Aorta (tissue), 5 donors: ENCODE data around the gene TOM1L2. TPM values are rescaled to one million over a fixed set of nuclear protein-coding genes. Genes with fewer than 3 reads are reported as not detected.

Experiments
- ATAC-seq: fragments of 200-7000 bp; cut with Tn5 transposase; one replicate; pipeline ENCODE4 v1.9.1; 2022; ENCODE audit warnings: moderate library complexity; ENCODE audit not compliant: low FRiP score
- DNase-seq, 2 donors: peaks; one replicate each; pipeline ENCODE4 v3.0.0-alpha.2; 2020
- H3K27ac ChIP-seq, 2 donors: one replicate each; pipeline ENCODE4 v1.5.1; 2013; ENCODE audit warnings: low read length in 2 of 2, mild to moderate bottlenecking in 2 of 2, moderate library complexity in 2 of 2, control low read depth in 1 of 2, inconsistent platforms in 1 of 2, low read depth in 1 of 2
- H3K27me3 ChIP-seq, 2 donors: one replicate each; pipeline ENCODE4 v1.6.1; 2013; ENCODE audit warnings: control low read depth in 1 of 2, low read length in 1 of 2, mild to moderate bottlenecking in 1 of 2, moderate library complexity in 1 of 2; ENCODE audit not compliant: insufficient read depth in 2 of 2, control insufficient read depth in 1 of 2
- H3K36me3 ChIP-seq, 2 donors: one replicate each; pipeline ENCODE4 v1.6.1; 2013; ENCODE audit warnings: control low read depth in 1 of 2, low read length in 1 of 2, mild to moderate bottlenecking in 1 of 2; ENCODE audit not compliant: insufficient read depth in 2 of 2, control insufficient read depth in 1 of 2
- H3K4me1 ChIP-seq, 2 donors: one replicate each; pipeline ENCODE4 v1.6.1; 2013; ENCODE audit warnings: low read length in 2 of 2, control low read depth in 1 of 2, mild to moderate bottlenecking in 1 of 2, moderate library complexity in 1 of 2; ENCODE audit not compliant: insufficient read depth in 2 of 2, control insufficient read depth in 1 of 2
- H3K4me3 ChIP-seq, 2 donors: one replicate each; pipeline ENCODE4 v1.5.1; 2013; ENCODE audit warnings: low read length in 2 of 2, control low read depth in 1 of 2, mild to moderate bottlenecking in 1 of 2
- H3K9me3 ChIP-seq: one replicate; pipeline ENCODE4 v1.6.1; 2013; ENCODE audit warnings: mild to moderate bottlenecking, low read length; ENCODE audit not compliant: control insufficient read depth
- whole genome bisulfite sequencing, 2 donors: extraction: QIAGEN DNeasy Blood & Tissue Kit; methylation state at CpG; one replicate each; pipeline ENCODE4 v1.1.7; 2013; 5-methylcytosine and 5-hydroxymethylcytosine counted together
- intact Hi-C, 2 donors: fragments of 100-400 bp; cut with DNase I; formaldehyde crosslinking; loops; one replicate each; pipeline versions ENCODE4 v1.14.2 to v1.15.0; 2022
- polyA plus RNA-seq, 2 donors: library from polyadenylated mRNA; stranded (reverse); fragments of 200-250 nt; gene quantifications; one replicate each; pipeline ENCODE4 v1.2.3, GENCODE V29; 2013
- total RNA-seq, 2 donors: library from RNA; stranded (reverse); fragmentation: NEBNext Ultra II Directional; extraction: Animal tissue kit (Norgen Biotek cat#: 25700); gene quantifications; one replicate each; pipeline ENCODE4 v1.2.1, GENCODE V29; 2021
- donor health status: healthy with polysubstance abuse.
- donor health status: Bipolar disorder and iron deficiency.
- donor health status: DM: no; HTN: no; CAD: no.
- donor health status: DM: no; HTN: no; CAD: no.
- donor health status: DM: yes; HTN: yes; CAD: no.

Gene TOM1L2
- total and polyA plus RNA-seq, 4 donors = 11.9 to 74.9 (median 54.8) TPM

DNA sequence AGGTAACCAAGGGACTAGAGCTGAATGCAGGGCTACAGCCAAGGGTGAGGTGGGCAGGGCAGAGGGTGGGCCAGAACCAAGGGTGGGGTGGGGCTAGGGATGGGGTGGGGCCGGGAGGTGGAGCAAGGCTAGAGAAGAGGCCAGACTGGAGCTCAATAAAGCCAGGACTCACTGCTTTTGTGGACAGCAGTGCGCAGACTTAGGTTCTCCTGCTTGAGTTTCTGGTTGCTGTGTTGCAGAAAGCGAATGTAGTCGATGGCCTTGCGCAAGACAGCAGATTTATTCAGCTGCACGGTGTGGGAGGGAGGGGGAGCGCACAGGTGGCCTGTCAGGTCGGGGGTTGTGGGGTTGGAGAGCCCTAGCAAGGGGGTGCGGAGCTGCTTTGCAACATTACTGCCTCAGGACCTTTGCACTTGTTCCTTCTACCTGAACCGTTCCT lies 154.1 kb downstream of the TOM1L2 start:
- Histone ChIP-seq H3K9me3 (no peaks in the 10 kb centered on the region), H3K27me3 (no peaks in the 10 kb centered on the region), H3K4me3 (no peak overlapping the region), H3K4me1 (no peaks in the 10 kb centered on the region), H3K36me3 (no peaks in the 10 kb centered on the region), H3K27ac (no peak overlapping the region)
- WGBS, 2 donors = 88 to 89% methylated on average over 10 of the region's 10 CpGs
- intact Hi-C loops = loop anchor here in 1 of 2 donors (10.0 kb wide), 1 partner anchor 217 kb away; the partner anchor contains the start of genes ATPAF2 and GID4
- ATAC-seq (no peak), DNase-seq (no peak)

DNA sequence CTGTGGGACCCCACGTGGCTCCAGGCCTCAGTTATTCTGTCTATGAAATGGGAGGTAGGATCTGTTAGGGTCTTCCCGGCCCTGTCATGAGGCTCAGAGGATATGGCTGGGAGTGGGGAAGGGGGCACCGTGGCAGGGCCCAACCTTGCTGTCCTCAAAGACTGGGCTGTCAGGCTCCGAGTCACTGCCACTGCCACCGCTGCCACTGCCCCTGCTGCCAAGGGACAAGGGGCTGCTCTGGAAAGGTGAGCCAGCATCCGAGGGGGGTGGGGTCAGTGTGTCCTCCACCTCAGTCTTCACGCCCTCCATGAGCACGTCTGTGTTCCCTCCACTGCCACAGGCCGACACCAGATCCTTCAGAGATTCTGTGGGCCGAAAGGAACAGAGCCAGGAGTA lies 154.7 kb downstream of the TOM1L2 start:
- intact Hi-C loops = loop anchor here in 1 of 2 donors (10.0 kb wide), 1 partner anchor 217 kb away; the partner anchor contains the start of genes ATPAF2 and GID4
- H3K4me1 ChIP-seq = no peaks in the 10 kb centered on the region
- no peaks in the 10 kb centered on the region for H3K9me3 ChIP-seq
- no peak overlapping the region for H3K27ac ChIP-seq
- H3K36me3 ChIP-seq = no peaks in the 10 kb centered on the region
- no peak for DNase-seq
- no peak overlapping the region for H3K4me3 ChIP-seq
- WGBS, 2 donors = 90 to 91% methylated on average over 10 of the region's 10 CpGs
- ATAC-seq = no peak
- no peaks in the 10 kb centered on the region for H3K27me3 ChIP-seq

DNA sequence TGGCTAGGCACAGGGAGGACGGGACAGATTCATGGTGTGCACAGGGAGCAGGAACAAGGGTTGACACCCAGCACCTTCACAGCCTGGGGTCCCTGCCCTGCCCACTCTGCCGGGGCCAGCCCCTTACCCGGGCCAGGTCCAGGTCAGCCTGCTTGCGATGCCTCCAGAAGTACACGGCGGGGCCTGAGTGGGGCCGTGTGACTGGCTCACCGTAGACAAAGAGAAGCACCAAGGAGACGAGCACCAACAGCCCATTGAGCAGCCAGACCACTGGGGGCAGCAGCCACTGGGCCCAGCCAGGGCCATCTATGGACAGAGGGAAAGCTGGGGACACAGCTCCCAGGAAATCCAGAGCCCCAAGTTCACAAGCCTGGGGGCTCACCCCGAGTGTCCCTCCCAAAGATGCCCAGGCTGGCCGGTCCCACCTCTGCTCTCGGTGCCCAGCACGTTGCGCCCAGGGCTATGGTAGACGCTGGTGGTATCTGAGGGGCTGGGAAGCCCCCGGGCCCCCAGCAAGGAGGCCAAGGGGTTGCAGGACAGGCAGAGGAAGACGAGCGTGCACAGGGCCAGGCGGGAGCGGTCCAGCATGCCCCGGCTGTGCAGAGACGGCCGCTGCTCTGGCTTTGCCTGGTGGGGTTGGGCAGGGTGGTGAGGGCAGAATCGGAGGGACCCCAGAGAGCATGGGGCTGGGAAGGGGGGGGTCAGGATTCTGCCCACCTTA lies 155.2 kb downstream of the TOM1L2 start:
- 90 to 91% methylated on average over 24 of the region's 24 CpGs for WGBS, 2 donors
- intact Hi-C loops = loop anchor here in 1 of 2 donors (10.0 kb wide), 1 partner anchor 218 kb away; the partner anchor contains the start of genes ATPAF2 and GID4
- no peak overlapping the region for H3K4me3 ChIP-seq

DNA sequence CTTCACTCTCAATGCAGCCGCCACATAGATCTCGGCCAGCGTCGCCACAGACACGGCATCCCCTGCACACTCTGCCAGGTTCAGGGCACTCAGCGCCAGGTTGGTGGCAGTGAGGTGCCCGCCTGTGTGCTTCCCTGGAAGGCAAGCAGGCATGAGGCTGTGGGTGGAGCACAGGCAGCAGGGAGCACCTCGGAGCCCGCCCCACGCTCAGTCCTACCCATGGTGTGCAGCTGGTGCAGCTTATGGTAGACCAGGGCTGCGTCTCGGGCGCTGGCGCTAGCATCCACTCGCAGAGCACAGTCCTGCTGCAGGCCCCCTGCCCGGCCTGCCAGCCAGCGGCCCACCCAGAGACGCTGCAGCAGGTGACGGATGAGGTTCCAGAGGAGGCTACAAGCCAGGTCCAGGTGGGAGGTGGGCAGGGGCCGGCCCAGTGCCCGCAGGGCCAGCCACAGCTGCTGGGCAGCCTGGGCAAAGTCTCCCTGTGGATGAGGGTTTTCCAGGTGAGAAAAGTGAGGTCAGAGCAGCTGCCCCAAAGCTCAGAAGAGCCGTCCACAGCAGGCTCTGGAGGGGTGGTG lies 155.9 kb downstream of the TOM1L2 start:
- ATAC-seq = no peak
- 95 to 96% methylated on average over 22 of the region's 22 CpGs for WGBS, 2 donors
- Histone ChIP-seq H3K4me1 (no peaks in the 10 kb centered on the region), H3K4me3 (no peak overlapping the region), H3K9me3 (no peaks in the 10 kb centered on the region), H3K36me3 (no peaks in the 10 kb centered on the region), H3K27ac (no peak overlapping the region), H3K27me3 (no peaks in the 10 kb centered on the region)
- no peak for DNase-seq
- intact Hi-C loops = loop anchor here in 1 of 2 donors (10.0 kb wide), 1 partner anchor 218 kb away; the partner anchor contains the start of genes ATPAF2 and GID4

More for the DNA sequence above, 155.2 kb downstream of the TOM1L2 start:
- Histone ChIP-seq H3K36me3 (no peaks in the 10 kb centered on the region), H3K9me3 (no peaks in the 10 kb centered on the region), H3K4me1 (no peaks in the 10 kb centered on the region), H3K27me3 (no peaks in the 10 kb centered on the region), H3K27ac (no peak overlapping the region)
- DNase-seq (no peak), ATAC-seq (no peak)

DNA sequence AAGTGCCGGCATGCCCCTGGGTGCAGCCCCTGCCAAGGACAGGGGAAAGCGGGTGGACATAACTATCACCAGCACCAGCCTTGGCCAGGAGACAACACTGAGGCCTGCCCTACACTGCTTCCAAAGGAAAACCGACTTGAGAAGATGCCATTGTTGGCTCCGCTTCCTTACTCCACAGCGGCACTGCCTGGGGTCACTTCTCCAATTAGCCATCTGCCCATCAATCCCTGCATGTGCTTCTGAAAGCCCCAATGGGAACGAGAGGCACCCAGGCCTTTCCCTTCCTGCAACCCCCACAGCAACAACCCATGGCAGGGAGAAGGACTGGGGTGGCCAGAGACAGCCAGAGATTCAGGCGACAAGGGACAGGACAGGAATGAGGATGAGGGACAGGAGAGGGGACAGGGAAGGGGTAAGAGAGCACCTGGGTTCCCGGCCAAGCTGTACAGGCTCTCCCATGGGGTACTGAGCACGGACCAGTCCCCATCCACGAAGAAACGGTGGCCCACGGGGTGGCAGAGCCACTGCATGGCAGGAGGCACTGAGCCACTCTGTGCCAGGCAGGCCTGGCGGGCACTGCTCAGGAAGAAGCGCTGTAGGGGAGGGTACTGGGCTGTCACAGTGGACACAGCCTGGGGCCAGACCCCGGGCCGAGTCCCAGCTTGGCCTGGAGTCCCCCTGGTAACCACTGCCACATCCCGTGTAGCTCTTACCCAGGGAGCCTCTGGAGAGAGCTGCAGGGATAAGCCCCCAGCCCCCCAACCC lies 156.6 kb downstream of the TOM1L2 start:
- no peak overlapping the region for H3K27ac ChIP-seq
- DNase-seq = no peak
- intact Hi-C loops = loop anchor here in 1 of 2 donors (10.0 kb wide), 1 partner anchor 219 kb away; the partner anchor contains the start of genes ATPAF2 and GID4
- H3K9me3 ChIP-seq = no peaks in the 10 kb centered on the region
- 80 to 82% methylated on average over 16 to 17 of the region's 17 CpGs for WGBS, 2 donors
- H3K27me3 ChIP-seq = no peaks in the 10 kb centered on the region
- no peaks in the 10 kb centered on the region for H3K4me1 ChIP-seq
- no peak overlapping the region for H3K4me3 ChIP-seq
- no peaks in the 10 kb centered on the region for H3K36me3 ChIP-seq
- no peak for ATAC-seq

DNA sequence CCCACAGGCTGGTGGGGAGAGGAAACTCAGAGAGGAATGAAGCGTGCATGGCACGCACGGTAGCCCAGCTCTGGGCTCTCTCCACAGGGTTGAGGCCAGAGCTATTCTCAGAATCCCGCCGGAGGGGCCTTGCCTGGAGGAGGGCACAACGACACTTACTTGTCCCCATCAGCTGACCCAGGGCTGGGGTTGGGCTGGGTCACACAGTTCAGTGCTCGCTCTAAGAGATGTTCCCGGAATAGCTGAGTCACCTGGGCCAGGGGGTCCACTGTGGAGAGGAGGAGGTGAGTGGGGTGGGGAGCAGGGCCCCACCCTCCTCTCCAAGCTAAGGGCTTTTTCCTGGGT lies 157.2 kb downstream of the TOM1L2 start:
- intact Hi-C loops = loop anchor here in 1 of 2 donors (10.0 kb wide), 1 partner anchor 220 kb away; the partner anchor contains the start of genes ATPAF2 and GID4
- H3K36me3 ChIP-seq = no peaks in the 10 kb centered on the region
- H3K4me1 ChIP-seq = no peaks in the 10 kb centered on the region
- H3K9me3 ChIP-seq = no peaks in the 10 kb centered on the region
- no peak for DNase-seq
- H3K27ac ChIP-seq = no peak overlapping the region
- H3K4me3 ChIP-seq = no peak overlapping the region
- WGBS, 2 donors = 58 to 62% methylated on average over 8 of the region's 8 CpGs
- no peak for ATAC-seq
- H3K27me3 ChIP-seq = no peaks in the 10 kb centered on the region

DNA sequence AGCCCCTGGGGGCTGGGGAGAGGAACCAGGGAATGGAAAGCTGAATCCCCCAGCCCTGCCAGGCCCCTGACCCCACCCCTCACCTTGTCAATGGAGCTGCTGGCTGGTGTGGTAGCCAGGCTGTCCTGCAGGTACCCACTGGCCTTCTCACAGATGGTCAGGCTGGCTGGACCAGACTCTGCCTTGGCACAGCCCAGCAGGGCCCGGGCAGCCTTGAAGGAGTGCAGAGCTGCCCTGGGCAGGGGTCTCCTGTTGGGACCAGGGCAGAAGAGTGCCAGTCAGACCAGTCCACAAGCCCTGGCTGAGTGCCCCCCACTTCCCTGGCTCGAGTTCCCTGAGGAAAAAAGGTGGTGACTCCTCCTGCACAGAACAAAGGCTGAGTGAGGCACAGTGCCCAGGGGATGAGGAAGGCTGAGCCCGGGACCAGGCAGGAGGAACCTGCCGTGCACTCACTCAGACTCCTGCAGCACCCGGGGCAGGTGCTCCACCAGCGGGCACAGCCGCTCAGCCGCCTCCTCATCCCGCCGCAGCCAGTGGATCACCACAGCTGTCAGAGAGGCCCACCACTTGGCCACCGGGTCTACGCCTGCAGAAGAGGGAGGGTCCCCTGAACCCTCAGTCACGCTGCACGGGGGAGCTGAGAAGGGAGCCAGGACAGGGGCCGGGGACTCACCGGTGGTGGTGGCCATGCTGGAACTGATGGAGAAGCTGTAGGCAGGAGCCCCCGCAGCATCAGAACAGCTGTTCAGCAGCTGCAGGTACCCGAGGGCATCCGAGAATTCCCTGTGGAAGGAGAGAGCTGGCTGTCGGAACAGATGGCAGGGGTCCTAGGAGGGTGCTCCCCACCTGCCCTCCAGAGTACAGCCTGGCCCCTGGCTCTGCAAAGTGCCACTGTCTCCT lies 157.8 kb downstream of the TOM1L2 start:
- DNase-seq (no peak), ATAC-seq (no peak)
- intact Hi-C loops = loop anchor here (5.0 to 10.0 kb wide), 2 partner anchors 108 to 220 kb away; partner anchors contain the start of genes ATPAF2 (in 1 of the 2) and GID4 (in 1 of the 2)
- Histone ChIP-seq H3K9me3 (no peaks in the 10 kb centered on the region), H3K27ac (no peak overlapping the region), H3K27me3 (no peaks in the 10 kb centered on the region), H3K4me1 (no peaks in the 10 kb centered on the region), H3K4me3 (no peak overlapping the region), H3K36me3 (no peaks in the 10 kb centered on the region)
- WGBS, 2 donors = 86 to 89% methylated on average over 18 to 20 of the region's 20 CpGs

DNA sequence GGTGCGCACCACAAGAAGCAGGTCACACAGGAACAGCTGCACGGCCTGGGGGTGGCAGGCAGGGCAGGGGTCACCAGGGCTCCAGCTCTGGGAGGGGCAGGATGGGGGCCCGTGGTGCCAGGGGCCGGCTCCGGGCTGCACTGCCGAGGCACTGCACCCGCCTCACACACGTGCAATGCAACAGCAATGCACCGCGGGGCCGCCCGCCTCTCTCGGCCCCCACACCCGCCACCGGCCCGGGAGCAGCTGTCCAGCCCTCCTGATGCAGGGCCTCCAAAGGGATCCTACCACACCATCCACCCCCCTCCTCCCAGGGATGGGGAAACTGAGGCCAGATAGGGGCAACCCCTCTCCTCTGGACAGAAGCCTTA lies 158.5 kb downstream of the TOM1L2 start:
- H3K27ac ChIP-seq = no peak overlapping the region

More for the DNA sequence above, 158.5 kb downstream of the TOM1L2 start:
- WGBS, 2 donors = 88 to 91% methylated on average over 16 of the region's 16 CpGs
- DNase-seq (no peak), ATAC-seq (no peak)
- intact Hi-C loops = loop anchor here (2.0 to 10.0 kb wide), 3 partner anchors 47 to 221 kb away; partner anchors contain the start of genes ATPAF2 (in 1 of the 2) and GID4 (in 1 of the 2)
- H3K4me1 ChIP-seq = no peaks in the 10 kb centered on the region
- H3K9me3 ChIP-seq = no peaks in the 10 kb centered on the region
- no peak overlapping the region for H3K4me3 ChIP-seq
- no peaks in the 10 kb centered on the region for H3K36me3 ChIP-seq
- no peaks in the 10 kb centered on the region for H3K27me3 ChIP-seq
